Islet of Langerhans (tissue), 1 donor: ENCODE results near the gene CTSZ.
"Not testable (repeated sequence)": the region's sequence is repeated elsewhere in the genome, so short reads cannot be mapped to it uniquely, and the experiment has no call there.

Experiments used
- FAIRE-seq: peaks from one replicate; lab custom pipeline; 2011; peaks lifted over from hg19 to GRCh38; lab: Jason Lieb, UNC

The CTSZ gene

GRCh38 chr20:58996226-58996611, 10.8 kb downstream of the CTSZ start:
- FAIRE-seq = no peak

- FAIRE-seq = no peak
These were observed 11.4 kb downstream of the CTSZ start for GRCh38 chr20:58995461-58996225.

DNA sequence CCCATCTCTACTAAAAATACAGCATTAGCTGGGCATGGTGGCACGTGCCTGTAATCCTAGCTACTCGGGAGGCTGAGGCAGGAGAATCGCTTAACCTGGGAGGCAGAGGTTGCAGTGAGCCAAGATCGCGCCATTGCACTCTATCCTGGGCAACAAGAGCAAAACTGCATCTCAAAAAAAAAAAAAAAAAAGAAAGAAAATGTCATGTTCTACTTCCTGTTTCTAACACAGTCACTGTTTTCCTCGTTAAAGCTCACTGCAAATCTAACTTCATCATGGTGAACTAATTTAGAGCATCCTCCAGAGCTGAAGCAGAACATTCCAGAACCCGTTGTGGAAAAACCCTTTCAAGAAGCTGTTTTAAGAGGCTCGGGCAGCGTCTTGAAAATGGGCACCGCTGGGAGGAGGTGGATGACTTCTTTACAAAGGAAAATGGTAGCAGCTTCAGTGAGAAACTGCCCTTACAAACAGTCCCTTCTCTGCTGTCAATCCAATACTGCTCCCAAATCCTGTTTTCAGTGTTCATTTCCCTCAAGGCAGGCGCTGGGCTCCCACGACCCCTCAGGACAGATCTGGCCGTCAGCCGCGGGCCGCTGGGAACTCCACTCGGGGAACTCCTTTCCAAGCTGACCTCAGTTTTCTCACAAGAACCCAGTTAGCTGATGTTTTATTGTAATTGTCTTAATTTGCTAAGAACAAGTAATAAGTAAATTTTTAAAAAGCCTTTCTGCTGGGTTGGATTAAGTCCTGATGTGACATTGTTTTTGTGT, 12.5 kb downstream of the CTSZ start:
- FAIRE-seq = no peak

DNA sequence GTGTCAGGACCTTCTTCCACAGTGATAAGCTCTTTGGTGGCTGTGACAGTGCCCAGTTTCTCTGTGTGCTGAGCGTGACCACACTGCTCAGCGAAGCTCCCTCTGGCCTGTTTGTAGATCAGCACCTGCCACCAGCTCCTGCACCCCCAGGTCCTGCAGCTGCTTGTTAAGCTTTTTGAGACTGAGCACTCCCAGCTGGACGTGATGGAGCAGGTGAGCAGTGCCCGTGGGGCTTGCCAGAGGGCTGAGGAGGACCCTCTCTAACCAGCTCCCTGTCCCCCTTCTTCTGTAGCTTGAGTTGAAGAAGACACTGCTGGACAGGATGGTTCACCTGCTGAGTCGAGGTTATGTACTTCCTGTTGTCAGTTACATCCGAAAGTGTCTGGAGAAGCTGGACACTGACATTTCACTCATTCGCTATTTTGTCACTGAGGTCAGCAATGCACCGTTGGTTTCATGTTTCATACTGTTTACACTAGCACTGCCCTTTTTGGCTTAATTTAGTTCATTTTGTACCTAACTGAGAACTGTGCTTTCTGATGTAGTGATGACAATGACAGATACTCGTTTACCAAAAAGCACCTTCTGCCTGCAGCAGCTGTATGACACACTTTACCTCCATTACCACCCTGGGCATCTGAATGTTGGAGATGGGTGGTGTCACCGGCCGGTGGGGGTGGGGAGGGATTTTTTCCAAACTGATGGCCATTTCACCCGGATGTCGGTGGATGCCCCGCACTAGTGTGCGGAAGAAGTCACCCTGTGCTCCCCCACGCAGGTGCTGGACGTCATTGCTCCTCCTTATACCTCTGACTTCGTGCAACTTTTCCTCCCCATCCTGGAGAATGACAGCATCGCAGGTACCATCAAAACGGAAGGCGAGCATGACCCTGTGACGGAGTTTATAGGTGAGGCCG, 13.5 kb downstream of the CTSZ start:
- no peak for FAIRE-seq

- no peak for FAIRE-seq
These were observed 14.1 kb downstream of the CTSZ start for GRCh38 chr20:58992911-58993310.

DNA sequence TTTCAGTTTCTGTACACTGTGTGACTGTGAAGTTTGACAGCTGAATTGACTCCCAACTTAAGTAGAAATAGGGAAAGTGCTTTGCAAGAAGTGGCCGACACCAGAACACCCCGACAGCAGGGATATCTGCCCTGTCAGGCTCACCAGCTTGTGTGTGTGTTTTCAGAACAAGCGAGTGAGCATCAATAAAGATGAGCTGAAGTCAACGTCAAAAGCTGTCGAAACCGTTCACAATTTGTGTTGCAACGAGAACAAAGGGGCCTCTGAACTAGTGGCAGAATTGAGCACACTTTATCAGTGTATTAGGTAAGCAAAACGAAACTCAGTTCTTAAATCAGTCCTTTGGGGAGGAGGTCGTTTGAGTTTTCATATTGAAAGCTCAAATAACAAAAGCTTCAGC, 15.3 kb downstream of the CTSZ start:
- no peak for FAIRE-seq

GRCh38 chr20:58990651-58991445, 16.2 kb downstream of the CTSZ start:
- FAIRE-seq = no peak

- FAIRE-seq = no peak
These were observed 17.9 kb downstream of the CTSZ start for GRCh38 chr20:58989196-58989595.

DNA sequence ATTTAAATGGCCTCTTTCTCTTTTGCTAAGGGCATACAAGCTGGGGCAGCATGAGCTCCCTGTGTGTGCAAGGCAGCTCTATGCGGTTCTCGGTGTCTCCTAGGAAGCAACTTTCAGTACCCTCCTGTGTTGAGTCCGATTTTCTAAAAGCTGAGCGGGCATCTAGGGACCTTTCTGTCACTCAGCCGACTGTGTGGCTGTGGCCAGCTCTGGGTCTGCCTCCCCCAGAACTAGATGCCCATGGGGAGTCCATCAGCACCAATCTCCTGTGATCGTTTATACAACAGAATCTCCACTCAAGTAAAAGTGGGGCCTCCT, 18.5 kb downstream of the CTSZ start:
- no peak for FAIRE-seq

GRCh38 chr20:58987790-58988564, 19.1 kb downstream of the CTSZ start:
- no peak for FAIRE-seq

DNA sequence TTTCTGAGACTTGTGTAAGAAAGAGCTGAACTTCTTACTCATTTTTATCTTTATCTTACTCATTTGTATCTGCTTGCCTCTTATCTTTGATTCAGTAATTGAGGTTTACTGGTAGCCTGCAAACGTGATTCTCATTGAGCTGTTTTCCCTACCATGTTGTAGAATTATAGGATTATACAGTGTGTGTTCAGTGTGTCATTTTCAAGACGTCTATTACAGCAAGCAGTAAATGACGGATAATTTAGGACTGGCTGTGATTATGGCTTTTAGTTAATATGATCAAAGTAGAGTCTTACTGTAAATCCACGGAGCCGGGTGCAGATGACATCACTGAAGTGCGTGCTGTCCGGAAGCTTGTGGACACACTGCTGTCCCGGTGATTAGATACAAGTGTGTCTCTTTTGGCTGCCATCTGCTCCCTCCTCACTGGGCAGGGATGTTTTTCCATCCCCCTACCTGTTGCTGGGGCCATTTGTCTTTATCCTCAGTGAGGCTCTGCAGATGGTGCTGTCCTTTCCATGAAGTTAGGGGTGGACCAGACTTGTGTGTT, 20.0 kb downstream of the CTSZ start:
- peak; percentile 43 for FAIRE-seq

DNA sequence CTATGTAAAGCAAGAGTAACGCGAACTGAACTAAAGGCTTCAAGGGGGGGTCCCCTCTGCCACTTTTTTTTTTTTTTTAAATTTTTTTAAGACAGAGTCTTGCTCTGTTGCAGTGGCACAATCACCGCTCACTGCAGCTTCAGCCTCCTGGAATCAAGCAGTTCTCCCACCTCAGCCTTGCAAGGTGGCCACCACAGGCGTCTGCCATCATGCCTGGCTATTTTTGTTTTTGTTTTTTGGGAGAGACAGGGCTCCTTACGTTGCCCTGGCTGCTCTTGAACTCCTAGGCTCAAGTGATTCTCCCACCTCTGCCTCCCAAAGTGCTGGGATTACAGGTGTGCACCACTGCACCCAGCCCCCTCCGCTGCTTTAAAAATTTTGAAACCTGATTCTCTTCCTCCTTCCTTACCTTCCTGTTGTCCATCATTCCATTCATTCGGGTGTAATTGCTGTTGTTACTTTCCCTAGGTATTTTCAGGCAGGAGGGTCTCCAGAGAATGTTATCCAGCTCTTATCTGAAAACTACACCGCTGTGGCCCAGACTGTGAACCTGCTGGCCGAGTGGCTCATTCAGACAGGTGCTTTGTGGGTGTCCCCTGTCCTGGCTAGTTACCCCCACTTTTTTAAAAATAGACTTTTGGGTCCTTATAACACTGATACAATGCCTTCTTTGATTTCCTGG, 20.6 kb downstream of the CTSZ start:
- no peak for FAIRE-seq

- FAIRE-seq = no peak
These were observed 21.4 kb downstream of the CTSZ start for GRCh38 chr20:58985656-58986055.

- no peak for FAIRE-seq
These were observed 22.4 kb downstream of the CTSZ start for GRCh38 chr20:58984691-58985090.

DNA sequence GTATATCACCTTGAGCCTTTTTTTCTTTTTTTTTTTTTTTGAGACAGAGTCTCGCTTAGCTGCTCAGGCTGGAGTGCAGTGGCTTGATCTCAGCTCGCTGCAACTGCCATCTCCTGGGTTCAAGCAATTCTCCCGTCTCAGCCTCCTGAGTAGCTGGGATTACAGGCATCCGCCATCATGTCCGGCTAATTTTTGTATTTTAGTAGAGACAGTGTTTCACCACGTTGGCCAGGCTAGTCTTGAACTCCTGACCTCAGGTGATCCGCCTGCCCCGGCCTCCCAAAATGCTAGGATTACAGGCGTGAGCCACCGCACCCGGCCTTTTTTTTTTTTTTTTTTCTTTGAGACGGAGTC, 24.0 kb downstream of the CTSZ start:
- not testable (repeated sequence) for FAIRE-seq

DNA sequence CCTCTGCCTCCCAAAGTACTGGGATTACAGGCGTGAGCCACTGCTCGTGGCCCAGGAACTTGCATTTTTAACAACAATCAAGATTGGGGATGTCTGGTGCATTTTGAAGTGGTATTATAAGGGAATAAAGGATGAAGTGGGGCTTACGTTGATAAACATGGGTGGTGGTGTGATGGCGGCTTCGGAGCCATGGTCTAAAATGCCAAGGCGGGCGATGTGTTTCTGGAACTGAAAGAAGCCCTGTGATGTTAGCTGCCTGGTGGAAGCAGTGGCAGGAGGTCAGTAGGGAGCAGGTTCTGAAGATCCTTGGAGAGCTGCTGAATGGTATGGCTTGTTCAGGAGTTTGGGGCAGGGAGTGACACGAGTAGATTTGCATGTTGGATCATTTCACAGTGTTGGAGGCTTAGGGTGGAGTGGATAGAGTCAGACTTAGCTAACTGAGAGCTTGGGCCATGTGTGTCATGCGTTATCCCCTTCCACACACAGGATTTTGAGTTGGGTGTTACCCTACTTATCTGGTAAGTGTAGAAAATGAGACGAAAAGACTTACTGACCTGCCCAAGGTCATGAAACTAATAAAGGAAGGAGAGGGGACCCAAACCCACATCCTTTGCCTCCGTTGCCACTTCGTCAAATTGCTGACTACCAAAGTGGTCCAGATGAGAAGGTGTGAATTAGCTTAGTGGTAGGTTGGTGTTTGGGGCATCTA, 24.5 kb downstream of the CTSZ start:
- no peak for FAIRE-seq

- no peak for FAIRE-seq
These were observed 25.3 kb downstream of the CTSZ start for GRCh38 chr20:58981628-58982364.

DNA sequence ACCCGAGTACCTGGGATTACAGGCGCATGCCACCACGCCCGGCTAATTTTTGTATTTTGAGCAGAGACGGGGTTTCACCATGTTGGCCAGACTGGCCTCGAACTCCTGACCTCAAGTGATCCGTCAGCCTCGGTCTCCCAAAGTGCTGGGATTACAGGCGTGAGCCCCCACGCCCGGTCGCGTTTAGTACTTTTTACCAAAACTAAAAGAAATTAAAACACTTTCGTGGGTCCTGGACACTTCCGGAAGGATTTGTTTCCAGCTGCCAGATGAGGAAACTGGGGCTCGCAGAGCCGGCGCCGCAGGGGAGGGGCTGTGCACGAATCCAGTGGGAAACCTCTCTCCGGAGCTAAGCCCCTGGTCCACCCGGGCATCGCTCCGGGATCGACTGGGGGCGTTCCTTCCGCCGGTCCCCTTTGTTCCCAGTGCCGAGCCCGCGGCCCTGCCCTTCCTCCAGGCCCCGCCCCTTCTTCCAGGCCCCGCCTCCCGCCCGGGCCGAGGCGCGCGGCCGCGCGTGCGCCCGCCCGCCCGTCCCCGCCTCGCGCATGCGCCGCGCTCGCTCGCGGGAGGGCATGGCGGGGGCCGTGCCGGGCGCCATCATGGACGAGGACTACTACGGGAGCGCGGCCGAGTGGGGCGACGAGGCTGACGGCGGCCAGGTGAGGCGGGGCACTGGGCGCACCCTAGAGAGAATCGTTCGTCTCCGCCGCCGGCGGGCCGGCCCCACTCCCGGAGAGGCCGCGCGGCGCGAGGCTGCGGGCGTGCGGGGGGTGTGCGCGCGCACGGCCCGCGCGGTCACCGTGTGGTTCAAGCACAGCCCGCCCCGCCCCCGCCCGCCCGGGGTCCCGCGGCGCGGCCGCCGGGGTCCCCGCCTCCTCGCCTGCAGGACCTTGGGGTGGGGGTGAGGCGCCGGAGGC, 26.1 kb downstream of the CTSZ start, which contains the start of gene NELFCD:
TSS of gene NELFCD (plus strand) at position 546 of the 917 bp plus-strand sequence. CDS start at position 600, 54 bp downstream.
- no peak for FAIRE-seq
